Stomach (tissue), 9 donors: ENCODE measurements around the gene SLC5A2. TPM values are rescaled to one million over a fixed set of nuclear protein-coding genes. Genes with fewer than 3 reads are reported as not detected.
"Not testable (repeated sequence)": the region's sequence is repeated elsewhere in the genome, so short reads cannot be mapped to it uniquely, and the experiment has no call there.

Experiments
- DNase-seq, 2 donors: peaks; one replicate each; pipeline versions ENCODE4 v3.0.0 to v3.0.0-alpha.2; 2013 to 2019
- H3K27ac ChIP-seq, 5 donors: fragments of 200-600 bp in 4 of 5; sonication (generic) in 4 of 5; one replicate each; pipeline ENCODE4 v1.5.1; 2013 to 2019; ENCODE audit warnings: mild to moderate bottlenecking in 1 of 5, moderate library complexity in 1 of 5
- H3K27me3 ChIP-seq, 3 donors: fragments of 200-600 bp; sonication (generic); one replicate each; pipeline ENCODE4 v1.5.1; 2017 to 2019; ENCODE audit warnings: mixed run types in 1 of 3
- H3K36me3 ChIP-seq, 4 donors: fragments of 200-600 bp; sonication (generic); 1 replicate in 3 of 4; 2 replicates in 1 of 4; pipeline ENCODE4 v1.5.1; 2016 to 2019
- H3K4me1 ChIP-seq, 4 donors: fragments of 200-600 bp; sonication (generic); one replicate each; pipeline ENCODE4 v1.5.1; 2016 to 2019
- H3K4me3 ChIP-seq, 4 donors: fragments of 200-600 bp; sonication (generic) in 3 of 4; one replicate each; pipeline ENCODE4 v1.5.1; 2016 to 2019; ENCODE audit warnings: mild to moderate bottlenecking in 1 of 4
- H3K9me3 ChIP-seq, 4 donors: fragments of 200-600 bp; sonication (generic); one replicate each; pipeline ENCODE4 v1.5.1; 2016 to 2019
- CTCF ChIP-seq, 7 experiments: fragments of 450-650 bp in 4 of 7; fragments of 200-600 bp in 3 of 7; sonication (generic) in 3 of 7; IDR thresholded peaks; one replicate each; pipeline ENCODE4 v1.5.1; 2016 to 2019; ENCODE audit warnings: antibody characterized with exemption in 7 of 7, control low read depth in 2 of 7, mild to moderate bottlenecking in 1 of 7
- EP300 ChIP-seq: sonication (generic); formaldehyde crosslinking; IDR thresholded peaks from one replicate; pipeline ENCODE4 v1.6.1; 2017; ENCODE audit warnings: antibody characterized with exemption
- POLR2A ChIP-seq, 4 donors: fragments of 450-650 bp; IDR thresholded peaks; one replicate each; pipeline ENCODE4 v1.6.1; 2016; ENCODE audit warnings: antibody characterized with exemption in 4 of 4, control low read depth in 2 of 4, mild to moderate bottlenecking in 1 of 4, moderate library complexity in 1 of 4
- POLR2AphosphoS5 ChIP-seq, 3 donors: sonication (generic); formaldehyde crosslinking; IDR thresholded peaks; one replicate each; pipeline ENCODE4 v1.6.1; 2016; ENCODE audit warnings: antibody characterized with exemption in 3 of 3
- WGBS, 5 donors: extraction: QIAGEN DNeasy Blood & Tissue Kit in 3 of 5; methylation state at CpG; one replicate each; pipeline versions ENCODE4 v1.1.5 to v1.1.7; 2013 to 2018; 5-methylcytosine and 5-hydroxymethylcytosine counted together
- intact Hi-C: fragments of 100-400 bp; cut with DNase I; formaldehyde crosslinking; loops from one replicate; pipeline ENCODE4 v1.15.1; 2023; ENCODE audit warnings: low total_unique reads
- polyA plus RNA-seq, 3 donors: library from polyadenylated mRNA; stranded (reverse); fragments of 200-250 nt; gene quantifications; one replicate each; pipeline ENCODE4 v1.2.3, GENCODE V29; 2013
- total RNA-seq, 5 donors: library from RNA; depleted of rRNA; stranded (reverse); fragments of >200 nt; gene quantifications; one replicate each; pipeline versions ENCODE4 v1.1.0 to v1.2.3, GENCODE V29; 2014 to 2016
- donor health status: healthy with polysubstance abuse.
- donor health status: Bipolar disorder and iron deficiency.
- donor health status: healthy.

The SLC5A2 gene
- total and polyA plus RNA-seq, 8 donors, result 0.62 to 1.8 (median 0.76) TPM; not detected in 5

- WGBS, 5 donors, result 26 to 56% (median 53%) methylated on average over 7 of the region's 7 CpGs
- intact Hi-C loops, result no loop called here
- H3K27ac ChIP-seq, result no peak overlapping the region
- peak in 1 of 2 donors; percentile 46 for DNase-seq
- H3K27me3 ChIP-seq, result peaks cover 0 to 12% (median 0%) of the 10 kb centered on the region in 3 donors
- H3K4me3 ChIP-seq, result no peak overlapping the region
- peaks cover 14 to 24% (median 20%) of the 10 kb centered on the region in 4 donors for H3K36me3 ChIP-seq
- TF ChIP-seq EP300, result no peak
- TF ChIP-seq POLR2A (IDR thresholded peaks at IDR 0.05), result no peak
- no peak for TF ChIP-seq CTCF (IDR thresholded peaks at IDR 0.05)
- TF ChIP-seq POLR2AphosphoS5 (IDR thresholded peaks at IDR 0.05), result no peak
- no peaks in the 10 kb centered on the region for H3K9me3 ChIP-seq
- peaks cover 18 to 46% (median 33%) of the 10 kb centered on the region in 4 donors for H3K4me1 ChIP-seq
Observed at GRCh38 chr16:31480851-31481536, 1.9 kb upstream of the SLC5A2 start.

GRCh38 chr16:31484048-31484447, 1.1 kb downstream of the SLC5A2 start:
- H3K27ac ChIP-seq, result peak overlapping the region in 1 of 5 donors; percentile 42
- H3K4me1 ChIP-seq, result peaks cover 22 to 45% (median 33%) of the 10 kb centered on the region in 4 donors
- H3K9me3 ChIP-seq, H3K36me3 ChIP-seq, DNase-seq, H3K4me3 ChIP-seq, intact Hi-C loops: not testable (repeated sequence)
- WGBS, 5 donors, result 93 to 100% (median 96%) methylated on average over 3 to 4 of the region's 4 CpGs
- peaks cover 0 to 40% (median 0%) of the 10 kb centered on the region in 3 donors for H3K27me3 ChIP-seq

GRCh38 chr16:31484491-31485171, 1.7 kb downstream of the SLC5A2 start:
- peaks cover 0 to under 1% (median 0%) of the 10 kb centered on the region in 4 donors for H3K36me3 ChIP-seq
- no peak for TF ChIP-seq EP300
- TF ChIP-seq POLR2AphosphoS5 (IDR thresholded peaks at IDR 0.05), result peak in 1 of 3 donors; percentile 23
- intact Hi-C loops, result no loop called here
- 17 to 47% (median 38%) methylated on average over 7 to 14 of the region's 14 CpGs for WGBS, 5 donors
- peaks cover 22 to 47% (median 35%) of the 10 kb centered on the region in 4 donors for H3K4me1 ChIP-seq
- H3K4me3 ChIP-seq, result no peak overlapping the region
- peaks cover 0 to 40% (median 0%) of the 10 kb centered on the region in 3 donors for H3K27me3 ChIP-seq
- peak overlapping the region in 2 of 5 donors; percentile 27 to 42 for H3K27ac ChIP-seq
- H3K9me3 ChIP-seq, result no peaks in the 10 kb centered on the region
- peak; percentile 74 to 75 for DNase-seq

GRCh38 chr16:31485571-31485970, 2.6 kb downstream of the SLC5A2 start:
- Histone ChIP-seq H3K27me3 (peaks cover 0 to 40% (median 0%) of the 10 kb centered on the region in 3 donors), H3K27ac (no peak overlapping the region), H3K9me3 (no peaks in the 10 kb centered on the region), H3K36me3 (peaks cover 0 to 9% (median 7%) of the 10 kb centered on the region in 4 donors), H3K4me3 (no peak overlapping the region), H3K4me1 (peaks cover 22 to 41% (median 35%) of the 10 kb centered on the region in 4 donors)
- no peak for DNase-seq
- WGBS, 5 donors, result 94 to 100% (median 96%) methylated on average over 6 to 17 of the region's 17 CpGs
- TF ChIP-seq EP300 (no peak), POLR2A (IDR thresholded peaks at IDR 0.05) (no peak), POLR2AphosphoS5 (IDR thresholded peaks at IDR 0.05) (no peak), CTCF (IDR thresholded peaks at IDR 0.05) (no peak)
- intact Hi-C loops, result no loop called here

- intact Hi-C loops, result no loop called here
- 96 to 100% (median 96%) methylated on average over 4 to 5 of the region's 5 CpGs for WGBS, 5 donors
- Histone ChIP-seq H3K4me3 (no peak overlapping the region), H3K27me3 (peaks cover 0 to 40% (median 0%) of the 10 kb centered on the region in 3 donors), H3K27ac (no peak overlapping the region), H3K36me3 (peaks cover 0 to 14% (median 11%) of the 10 kb centered on the region in 4 donors), H3K9me3 (no peaks in the 10 kb centered on the region), H3K4me1 (peaks cover 22 to 36% (median 32%) of the 10 kb centered on the region in 4 donors)
- TF ChIP-seq POLR2AphosphoS5 (IDR thresholded peaks at IDR 0.05) (no peak), POLR2A (IDR thresholded peaks at IDR 0.05) (no peak), EP300 (no peak), CTCF (IDR thresholded peaks at IDR 0.05) (no peak)
- no peak for DNase-seq
Observed at GRCh38 chr16:31486045-31486444, 3.1 kb downstream of the SLC5A2 start.
